Cerebellar nuclear complex (tissue), 1 donor: ENCODE data around the gene CCDC106.

Experiments
- DNase-seq, 2 experiments: peaks; one replicate each; lab custom pipeline; 2025; lab: John Stamatoyannopoulos, UW

The CCDC106 gene

GRCh38 chr19:55647732-55648584 is at the start of gene CCDC106:
Gene CCDC106, plus strand, starts transcription at chr19:55648212. Its CDS starts 835 bp downstream, at chr19:55649047.
- DNase-seq = peak in 1 of 2 experiments; percentile 35

- DNase-seq = peak; percentile 78 to 80
These were observed 49.1 kb upstream of the CCDC106 start for GRCh38 chr19:55598719-55599467.

GRCh38 chr19:55599468-55599841 is 48.6 kb upstream of the CCDC106 start, which contains the start of gene FIZ1:
Gene FIZ1, minus strand, starts transcription at chr19:55599517. Its CDS starts 1,652 bp downstream, at chr19:55597865.
- DNase-seq = peak; percentile 84 to 97

- DNase-seq = peak in 1 of 2 experiments; percentile 91
These were observed 48.0 kb upstream of the CCDC106 start, which contains the start of gene ZNF524 for GRCh38 chr19:55599842-55600661. Gene ZNF524, plus strand, starts transcription at chr19:55600288. Its CDS starts 1,825 bp downstream, at chr19:55602113.

- no peak for DNase-seq
These were observed 47.4 kb upstream of the CCDC106 start for GRCh38 chr19:55600662-55601028.

- DNase-seq = no peak
These were observed 46.9 kb upstream of the CCDC106 start for GRCh38 chr19:55601084-55601483.

GRCh38 chr19:55602104-55603001 is 45.7 kb upstream of the CCDC106 start:
- DNase-seq = no peak

- DNase-seq = no peak
These were observed 44.9 kb upstream of the CCDC106 start for GRCh38 chr19:55603115-55603514.

- no peak for DNase-seq
These were observed 44.3 kb upstream of the CCDC106 start for GRCh38 chr19:55603581-55604292.

- peak in 1 of 2 experiments; percentile 50 for DNase-seq
These were observed 42.8 kb upstream of the CCDC106 start for GRCh38 chr19:55605207-55605636.

GRCh38 chr19:55605637-55606470 is 42.2 kb upstream of the CCDC106 start, which contains the start of gene ZNF865:
Gene ZNF865, plus strand, starts transcription at chr19:55605647. Its CDS starts 7,972 bp downstream, at chr19:55613619.
- DNase-seq = peak in 1 of 2 experiments; percentile 26

- DNase-seq = no peak
These were observed 41.6 kb upstream of the CCDC106 start for GRCh38 chr19:55606471-55606787.

- no peak for DNase-seq
These were observed 41.2 kb upstream of the CCDC106 start for GRCh38 chr19:55606817-55607216.

- no peak for DNase-seq
These were observed 38.7 kb upstream of the CCDC106 start for GRCh38 chr19:55609326-55609725.

- DNase-seq = no peak
These were observed 36.6 kb upstream of the CCDC106 start for GRCh38 chr19:55611300-55611982.

- no peak for DNase-seq
These were observed 35.9 kb upstream of the CCDC106 start for GRCh38 chr19:55611983-55612645.

- DNase-seq = no peak
These were observed 34.6 kb upstream of the CCDC106 start for GRCh38 chr19:55613396-55613795.
